ENCODE measurements around the gene EIF2S1. TPM values are rescaled to one million over a fixed set of nuclear protein-coding genes. Genes with fewer than 3 reads are reported as not detected.

EIF2S1 gene
- total and polyA plus RNA-seq, 2 of the 13 experiments (the other 11 are each of a cell fraction or from before 2014, with no cell fraction given) = 49.1 to 246 TPM

DNA sequence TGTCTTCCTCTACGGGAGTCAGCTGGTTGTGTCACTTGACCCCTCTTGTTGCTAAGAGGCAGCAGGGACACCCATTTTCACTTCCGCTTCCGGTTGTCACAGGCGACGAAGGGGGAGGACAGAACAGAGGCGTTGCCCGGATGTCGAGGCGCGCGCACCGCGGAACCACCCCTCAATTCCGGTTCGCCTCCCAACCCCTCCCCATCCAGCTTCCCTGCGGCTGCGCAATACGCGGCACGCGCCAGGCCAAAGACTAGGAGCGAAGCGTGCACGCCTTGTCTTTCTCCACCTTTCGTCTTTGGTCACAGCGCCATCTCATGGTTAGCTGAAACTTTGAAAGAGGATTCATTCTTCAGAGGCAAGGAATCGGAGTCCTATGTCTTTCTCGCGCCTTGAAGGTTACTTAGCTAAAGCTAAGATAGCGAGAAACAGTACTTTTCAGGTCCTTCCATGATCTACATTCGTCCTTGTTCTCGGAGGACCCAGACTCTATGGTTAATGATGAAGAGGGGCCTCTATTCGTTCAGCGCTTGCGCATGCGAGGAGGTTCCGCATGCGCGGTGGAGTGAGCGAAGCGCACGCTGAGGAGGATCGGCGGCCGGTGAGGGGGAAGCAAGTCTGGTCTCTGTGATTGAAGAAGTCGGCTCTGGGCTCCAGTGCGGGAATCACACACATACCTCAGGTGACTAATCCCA is at the start of gene EIF2S1, which contains the start of gene ATP6V1D (continued):
- TF ChIP-seq, protein P1, sequence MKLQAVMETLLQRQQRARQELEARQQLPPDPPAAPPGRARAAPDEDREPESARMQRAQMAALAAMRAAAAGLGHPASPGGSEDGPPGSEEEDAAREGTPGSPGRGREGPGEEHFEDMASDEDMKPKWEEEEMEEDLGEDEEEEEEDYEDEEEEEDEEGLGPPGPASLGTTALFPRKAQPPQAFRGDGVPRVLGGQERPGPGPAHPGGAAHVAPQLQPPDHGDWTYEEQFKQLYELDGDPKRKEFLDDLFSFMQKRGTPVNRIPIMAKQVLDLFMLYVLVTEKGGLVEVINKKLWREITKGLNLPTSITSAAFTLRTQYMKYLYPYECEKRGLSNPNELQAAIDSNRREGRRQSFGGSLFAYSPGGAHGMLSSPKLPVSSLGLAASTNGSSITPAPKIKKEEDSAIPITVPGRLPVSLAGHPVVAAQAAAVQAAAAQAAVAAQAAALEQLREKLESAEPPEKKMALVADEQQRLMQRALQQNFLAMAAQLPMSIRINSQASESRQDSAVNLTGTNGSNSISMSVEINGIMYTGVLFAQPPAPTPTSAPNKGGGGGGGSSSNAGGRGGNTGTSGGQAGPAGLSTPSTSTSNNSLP (IDR thresholded peaks at IDR 0.05; ENCODE audit: low read depth, low read length) = peak; percentile 32
- TF ChIP-seq PHF21A (CRISPR knock-in tag; IDR thresholded peaks at IDR 0.05) (peak; percentile 74; the same call in 1 of the 2 replicates), ZNF670 (CRISPR knock-in tag; IDR thresholded peaks at IDR 0.05; ENCODE audit: borderline replicate concordance) (peak; percentile 63; the same call in 1 of the 2 replicates), ISL2 (CRISPR knock-in tag; IDR thresholded peaks at IDR 0.05) (peak; percentile 70), ZNF333 (CRISPR knock-in tag; IDR thresholded peaks at IDR 0.05; ENCODE audit: borderline replicate concordance) (no peak), SMAD9 (CRISPR knock-in tag; IDR thresholded peaks at IDR 0.05) (no peak), TEAD3 (CRISPR knock-in tag; optimal IDR thresholded peaks at IDR 0.05; ENCODE audit: borderline replicate concordance) (peak; percentile 43), TRIM24 (CRISPR knock-in tag; IDR thresholded peaks at IDR 0.05) (no peak), HDAC2 (CRISPR knock-in tag; IDR thresholded peaks at IDR 0.05) (peak; percentile 50), ZNF136 (CRISPR knock-in tag; IDR thresholded peaks at IDR 0.05; ENCODE audit: low read depth) (no peak), PPARG (CRISPR knock-in tag; conservative IDR thresholded peaks at IDR 0.05) (no peak)
- TF ChIP-seq, protein P2, sequence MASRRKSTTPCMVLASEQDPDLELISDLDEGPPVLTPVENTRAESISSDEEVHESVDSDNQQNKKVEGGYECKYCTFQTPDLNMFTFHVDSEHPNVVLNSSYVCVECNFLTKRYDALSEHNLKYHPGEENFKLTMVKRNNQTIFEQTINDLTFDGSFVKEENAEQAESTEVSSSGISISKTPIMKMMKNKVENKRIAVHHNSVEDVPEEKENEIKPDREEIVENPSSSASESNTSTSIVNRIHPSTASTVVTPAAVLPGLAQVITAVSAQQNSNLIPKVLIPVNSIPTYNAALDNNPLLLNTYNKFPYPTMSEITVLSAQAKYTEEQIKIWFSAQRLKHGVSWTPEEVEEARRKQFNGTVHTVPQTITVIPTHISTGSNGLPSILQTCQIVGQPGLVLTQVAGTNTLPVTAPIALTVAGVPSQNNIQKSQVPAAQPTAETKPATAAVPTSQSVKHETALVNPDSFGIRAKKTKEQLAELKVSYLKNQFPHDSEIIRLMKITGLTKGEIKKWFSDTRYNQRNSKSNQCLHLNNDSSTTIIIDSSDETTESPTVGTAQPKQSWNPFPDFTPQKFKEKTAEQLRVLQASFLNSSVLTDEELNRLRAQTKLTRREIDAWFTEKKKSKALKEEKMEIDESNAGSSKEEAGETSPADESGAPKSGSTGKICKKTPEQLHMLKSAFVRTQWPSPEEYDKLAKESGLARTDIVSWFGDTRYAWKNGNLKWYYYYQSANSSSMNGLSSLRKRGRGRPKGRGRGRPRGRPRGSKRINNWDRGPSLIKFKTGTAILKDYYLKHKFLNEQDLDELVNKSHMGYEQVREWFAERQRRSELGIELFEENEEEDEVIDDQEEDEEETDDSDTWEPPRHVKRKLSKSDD (CRISPR knock-in tag; IDR thresholded peaks at IDR 0.05; ENCODE audit: low read depth) = no peak
- TF ChIP-seq, protein P3, sequence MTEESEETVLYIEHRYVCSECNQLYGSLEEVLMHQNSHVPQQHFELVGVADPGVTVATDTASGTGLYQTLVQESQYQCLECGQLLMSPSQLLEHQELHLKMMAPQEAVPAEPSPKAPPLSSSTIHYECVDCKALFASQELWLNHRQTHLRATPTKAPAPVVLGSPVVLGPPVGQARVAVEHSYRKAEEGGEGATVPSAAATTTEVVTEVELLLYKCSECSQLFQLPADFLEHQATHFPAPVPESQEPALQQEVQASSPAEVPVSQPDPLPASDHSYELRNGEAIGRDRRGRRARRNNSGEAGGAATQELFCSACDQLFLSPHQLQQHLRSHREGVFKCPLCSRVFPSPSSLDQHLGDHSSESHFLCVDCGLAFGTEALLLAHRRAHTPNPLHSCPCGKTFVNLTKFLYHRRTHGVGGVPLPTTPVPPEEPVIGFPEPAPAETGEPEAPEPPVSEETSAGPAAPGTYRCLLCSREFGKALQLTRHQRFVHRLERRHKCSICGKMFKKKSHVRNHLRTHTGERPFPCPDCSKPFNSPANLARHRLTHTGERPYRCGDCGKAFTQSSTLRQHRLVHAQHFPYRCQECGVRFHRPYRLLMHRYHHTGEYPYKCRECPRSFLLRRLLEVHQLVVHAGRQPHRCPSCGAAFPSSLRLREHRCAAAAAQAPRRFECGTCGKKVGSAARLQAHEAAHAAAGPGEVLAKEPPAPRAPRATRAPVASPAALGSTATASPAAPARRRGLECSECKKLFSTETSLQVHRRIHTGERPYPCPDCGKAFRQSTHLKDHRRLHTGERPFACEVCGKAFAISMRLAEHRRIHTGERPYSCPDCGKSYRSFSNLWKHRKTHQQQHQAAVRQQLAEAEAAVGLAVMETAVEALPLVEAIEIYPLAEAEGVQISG (CRISPR knock-in tag; IDR thresholded peaks at IDR 0.05) = peak; percentile 99
- TF ChIP-seq, protein P4, sequence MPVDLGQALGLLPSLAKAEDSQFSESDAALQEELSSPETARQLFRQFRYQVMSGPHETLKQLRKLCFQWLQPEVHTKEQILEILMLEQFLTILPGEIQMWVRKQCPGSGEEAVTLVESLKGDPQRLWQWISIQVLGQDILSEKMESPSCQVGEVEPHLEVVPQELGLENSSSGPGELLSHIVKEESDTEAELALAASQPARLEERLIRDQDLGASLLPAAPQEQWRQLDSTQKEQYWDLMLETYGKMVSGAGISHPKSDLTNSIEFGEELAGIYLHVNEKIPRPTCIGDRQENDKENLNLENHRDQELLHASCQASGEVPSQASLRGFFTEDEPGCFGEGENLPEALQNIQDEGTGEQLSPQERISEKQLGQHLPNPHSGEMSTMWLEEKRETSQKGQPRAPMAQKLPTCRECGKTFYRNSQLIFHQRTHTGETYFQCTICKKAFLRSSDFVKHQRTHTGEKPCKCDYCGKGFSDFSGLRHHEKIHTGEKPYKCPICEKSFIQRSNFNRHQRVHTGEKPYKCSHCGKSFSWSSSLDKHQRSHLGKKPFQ (CRISPR knock-in tag; IDR thresholded peaks at IDR 0.05; ENCODE audit: insufficient replicate concordance) = peak; percentile 33
- TF ChIP-seq, protein P5, sequence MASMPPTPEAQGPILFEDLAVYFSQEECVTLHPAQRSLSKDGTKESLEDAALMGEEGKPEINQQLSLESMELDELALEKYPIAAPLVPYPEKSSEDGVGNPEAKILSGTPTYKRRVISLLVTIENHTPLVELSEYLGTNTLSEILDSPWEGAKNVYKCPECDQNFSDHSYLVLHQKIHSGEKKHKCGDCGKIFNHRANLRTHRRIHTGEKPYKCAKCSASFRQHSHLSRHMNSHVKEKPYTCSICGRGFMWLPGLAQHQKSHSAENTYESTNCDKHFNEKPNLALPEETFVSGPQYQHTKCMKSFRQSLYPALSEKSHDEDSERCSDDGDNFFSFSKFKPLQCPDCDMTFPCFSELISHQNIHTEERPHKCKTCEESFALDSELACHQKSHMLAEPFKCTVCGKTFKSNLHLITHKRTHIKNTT (CRISPR knock-in tag; IDR thresholded peaks at IDR 0.05) = no peak
- TF ChIP-seq, protein P6, sequence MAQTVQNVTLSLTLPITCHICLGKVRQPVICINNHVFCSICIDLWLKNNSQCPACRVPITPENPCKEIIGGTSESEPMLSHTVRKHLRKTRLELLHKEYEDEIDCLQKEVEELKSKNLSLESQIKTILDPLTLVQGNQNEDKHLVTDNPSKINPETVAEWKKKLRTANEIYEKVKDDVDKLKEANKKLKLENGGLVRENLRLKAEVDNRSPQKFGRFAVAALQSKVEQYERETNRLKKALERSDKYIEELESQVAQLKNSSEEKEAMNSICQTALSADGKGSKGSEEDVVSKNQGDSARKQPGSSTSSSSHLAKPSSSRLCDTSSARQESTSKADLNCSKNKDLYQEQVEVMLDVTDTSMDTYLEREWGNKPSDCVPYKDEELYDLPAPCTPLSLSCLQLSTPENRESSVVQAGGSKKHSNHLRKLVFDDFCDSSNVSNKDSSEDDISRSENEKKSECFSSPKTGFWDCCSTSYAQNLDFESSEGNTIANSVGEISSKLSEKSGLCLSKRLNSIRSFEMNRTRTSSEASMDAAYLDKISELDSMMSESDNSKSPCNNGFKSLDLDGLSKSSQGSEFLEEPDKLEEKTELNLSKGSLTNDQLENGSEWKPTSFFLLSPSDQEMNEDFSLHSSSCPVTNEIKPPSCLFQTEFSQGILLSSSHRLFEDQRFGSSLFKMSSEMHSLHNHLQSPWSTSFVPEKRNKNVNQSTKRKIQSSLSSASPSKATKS (CRISPR knock-in tag; IDR thresholded peaks at IDR 0.05) = no peak
